Measurements from ENCODE around the gene SOHLH1.

DNA sequence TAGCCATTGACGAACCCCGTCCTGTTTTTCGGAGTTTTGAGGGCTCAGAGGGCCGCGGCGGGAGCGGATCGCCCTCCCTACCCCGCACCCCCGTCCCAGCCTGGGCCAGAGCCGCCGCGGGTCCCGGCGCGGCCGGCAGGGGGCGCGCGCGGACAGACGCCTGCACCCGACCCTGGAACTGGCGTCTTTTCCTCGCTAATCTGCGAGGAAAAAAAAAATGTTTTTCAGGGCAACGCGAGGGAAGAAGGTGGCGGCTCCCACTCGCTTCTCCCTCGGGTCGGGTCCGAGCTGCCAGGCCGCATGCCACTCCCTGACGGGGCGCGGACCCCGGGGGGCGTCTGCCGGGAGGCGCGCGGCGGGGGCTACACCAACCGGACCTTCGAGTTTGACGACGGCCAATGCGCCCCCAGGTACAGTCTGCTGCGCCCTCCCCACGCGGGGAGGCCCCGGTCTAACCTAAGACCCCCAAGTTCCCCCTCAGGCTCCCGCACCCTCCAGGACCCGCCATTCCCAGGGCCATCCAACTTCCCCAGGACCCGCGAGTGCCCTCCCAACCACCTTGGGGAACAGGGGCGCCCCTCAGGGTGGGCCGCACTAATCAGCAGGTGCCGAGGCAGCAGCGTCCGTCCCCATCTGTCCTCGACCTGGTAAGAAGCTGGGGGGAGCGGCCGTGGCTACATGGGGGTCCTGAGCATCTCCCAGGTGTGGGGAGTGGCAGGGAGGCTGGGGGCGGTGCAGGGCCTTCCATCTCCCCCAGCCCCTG is 2.9 kb upstream of the SOHLH1 start, which contains the start of gene KCNT1:
- TF ChIP-seq, protein P1, sequence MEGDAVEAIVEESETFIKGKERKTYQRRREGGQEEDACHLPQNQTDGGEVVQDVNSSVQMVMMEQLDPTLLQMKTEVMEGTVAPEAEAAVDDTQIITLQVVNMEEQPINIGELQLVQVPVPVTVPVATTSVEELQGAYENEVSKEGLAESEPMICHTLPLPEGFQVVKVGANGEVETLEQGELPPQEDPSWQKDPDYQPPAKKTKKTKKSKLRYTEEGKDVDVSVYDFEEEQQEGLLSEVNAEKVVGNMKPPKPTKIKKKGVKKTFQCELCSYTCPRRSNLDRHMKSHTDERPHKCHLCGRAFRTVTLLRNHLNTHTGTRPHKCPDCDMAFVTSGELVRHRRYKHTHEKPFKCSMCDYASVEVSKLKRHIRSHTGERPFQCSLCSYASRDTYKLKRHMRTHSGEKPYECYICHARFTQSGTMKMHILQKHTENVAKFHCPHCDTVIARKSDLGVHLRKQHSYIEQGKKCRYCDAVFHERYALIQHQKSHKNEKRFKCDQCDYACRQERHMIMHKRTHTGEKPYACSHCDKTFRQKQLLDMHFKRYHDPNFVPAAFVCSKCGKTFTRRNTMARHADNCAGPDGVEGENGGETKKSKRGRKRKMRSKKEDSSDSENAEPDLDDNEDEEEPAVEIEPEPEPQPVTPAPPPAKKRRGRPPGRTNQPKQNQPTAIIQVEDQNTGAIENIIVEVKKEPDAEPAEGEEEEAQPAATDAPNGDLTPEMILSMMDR (IDR thresholded peaks at IDR 0.05; ENCODE audit: poor library complexity) = peak; percentile 95
- TF ChIP-seq EZH2phosphoT487 (IDR thresholded peaks at IDR 0.05; ENCODE audit: low read depth, severe bottlenecking, unreplicated experiment) = no peak

All from hepatocyte (in vitro differentiated cells).